Brain microvascular endothelial cell (primary cell): ENCODE data around the gene CBR3.
A peak's percentile ranks its signal among the peaks of the same experiment; 100 is the strongest.

Experiments used
- DNase-seq: peaks from one replicate; pipeline ENCODE4 v3.0.0-alpha.2; 2020
- H3K27ac ChIP-seq: fragments of 250-450 bp; sonication (Bioruptor Pico); 2 replicates; pipeline ENCODE4 v1.5.1; 2020; ENCODE audit warnings: mild to moderate bottlenecking, moderate library complexity
- H3K27me3 ChIP-seq: fragments of 250-450 bp; sonication (Bioruptor Pico); replicated peaks from 2 replicates; pipeline ENCODE4 v1.5.1; 2020; ENCODE audit warnings: mild to moderate bottlenecking
- H3K36me3 ChIP-seq: fragments of 250-450 bp; sonication (Bioruptor Pico); replicated peaks from 2 replicates; pipeline ENCODE4 v1.5.1; 2020; ENCODE audit warnings: mild to moderate bottlenecking
- H3K4me3 ChIP-seq: 2 replicates; pipeline ENCODE4 v1.5.1; 2011; ENCODE audit warnings: low read depth, mild to moderate bottlenecking, control low read depth, low read length, moderate library complexity
- in situ Hi-C: cut with HindIII; loops from 2 replicates; pipeline ENCODE4 v1.10.0; 2017; ENCODE audit warnings: low sequenced_read_pairs, low pct_ligation_motif_present
- TF ChIP-seq, protein P1 (sequence below): IDR thresholded peaks from 2 replicates; pipeline ENCODE4 v1.5.1; 2011; ENCODE audit warnings: low read depth, mild to moderate bottlenecking, moderate library complexity, low read length, control low read depth, inconsistent platforms; ENCODE audit errors: missing control alignments

The CBR3 gene

DNA sequence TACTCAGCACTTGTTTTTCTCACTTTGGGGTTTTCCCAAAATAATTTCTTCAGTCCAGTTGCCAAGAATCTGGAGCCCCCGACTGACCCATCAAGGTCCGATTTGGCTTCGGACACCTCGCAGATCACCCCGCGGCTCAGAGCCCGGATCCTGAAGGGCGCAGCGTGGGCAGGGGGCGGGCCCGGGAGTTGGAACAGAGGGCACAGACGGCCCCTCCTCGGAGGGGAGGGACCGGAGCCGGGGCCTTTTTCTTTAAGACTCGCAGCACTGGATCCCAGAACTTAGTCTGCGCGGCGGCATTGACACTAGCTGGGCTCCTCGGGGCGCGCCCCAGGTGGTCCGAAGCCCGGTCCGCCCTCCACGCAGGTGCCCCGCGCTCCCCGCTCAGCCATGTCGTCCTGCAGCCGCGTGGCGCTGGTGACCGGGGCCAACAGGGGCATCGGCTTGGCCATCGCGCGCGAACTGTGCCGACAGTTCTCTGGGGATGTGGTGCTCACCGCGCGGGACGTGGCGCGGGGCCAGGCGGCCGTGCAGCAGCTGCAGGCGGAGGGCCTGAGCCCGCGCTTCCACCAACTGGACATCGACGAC, at the start of gene CBR3:
Gene CBR3, plus strand, starts transcription at position 277 of the 588 bp plus-strand sequence. Its CDS starts 114 bp downstream, at position 391.
- H3K27ac ChIP-seq: peak within 1 kb of the TSS; percentile 69
- peak within 1 kb of the TSS; percentile 70 for H3K4me3 ChIP-seq
- in situ Hi-C loops: no loop called here
- no peaks in the 10 kb centered on the region for H3K36me3 ChIP-seq
- TF ChIP-seq, protein P1, sequence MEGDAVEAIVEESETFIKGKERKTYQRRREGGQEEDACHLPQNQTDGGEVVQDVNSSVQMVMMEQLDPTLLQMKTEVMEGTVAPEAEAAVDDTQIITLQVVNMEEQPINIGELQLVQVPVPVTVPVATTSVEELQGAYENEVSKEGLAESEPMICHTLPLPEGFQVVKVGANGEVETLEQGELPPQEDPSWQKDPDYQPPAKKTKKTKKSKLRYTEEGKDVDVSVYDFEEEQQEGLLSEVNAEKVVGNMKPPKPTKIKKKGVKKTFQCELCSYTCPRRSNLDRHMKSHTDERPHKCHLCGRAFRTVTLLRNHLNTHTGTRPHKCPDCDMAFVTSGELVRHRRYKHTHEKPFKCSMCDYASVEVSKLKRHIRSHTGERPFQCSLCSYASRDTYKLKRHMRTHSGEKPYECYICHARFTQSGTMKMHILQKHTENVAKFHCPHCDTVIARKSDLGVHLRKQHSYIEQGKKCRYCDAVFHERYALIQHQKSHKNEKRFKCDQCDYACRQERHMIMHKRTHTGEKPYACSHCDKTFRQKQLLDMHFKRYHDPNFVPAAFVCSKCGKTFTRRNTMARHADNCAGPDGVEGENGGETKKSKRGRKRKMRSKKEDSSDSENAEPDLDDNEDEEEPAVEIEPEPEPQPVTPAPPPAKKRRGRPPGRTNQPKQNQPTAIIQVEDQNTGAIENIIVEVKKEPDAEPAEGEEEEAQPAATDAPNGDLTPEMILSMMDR: no peak
- peak; percentile 33 for DNase-seq
- H3K27me3 ChIP-seq: no peaks in the 10 kb centered on the region

GRCh38 chr21:36087362-36088138, 47.3 kb upstream of the CBR3 start:
- Histone ChIP-seq H3K27me3 (no peaks in the 10 kb centered on the region), H3K36me3 (no peaks in the 10 kb centered on the region), H3K27ac (no peak overlapping the region), H3K4me3 (no peak overlapping the region)
- TF ChIP-seq, protein P1: peak; percentile 45
- in situ Hi-C loops: no loop called here
- no peak for DNase-seq

- in situ Hi-C loops: no loop called here
- TF ChIP-seq, protein P1: no peak
- no peak overlapping the region for H3K27ac ChIP-seq
- no peak overlapping the region for H3K4me3 ChIP-seq
- no peaks in the 10 kb centered on the region for H3K27me3 ChIP-seq
- no peak for DNase-seq
- no peaks in the 10 kb centered on the region for H3K36me3 ChIP-seq
These were observed 44.9 kb upstream of the CBR3 start for GRCh38 chr21:36089946-36090345.

DNA sequence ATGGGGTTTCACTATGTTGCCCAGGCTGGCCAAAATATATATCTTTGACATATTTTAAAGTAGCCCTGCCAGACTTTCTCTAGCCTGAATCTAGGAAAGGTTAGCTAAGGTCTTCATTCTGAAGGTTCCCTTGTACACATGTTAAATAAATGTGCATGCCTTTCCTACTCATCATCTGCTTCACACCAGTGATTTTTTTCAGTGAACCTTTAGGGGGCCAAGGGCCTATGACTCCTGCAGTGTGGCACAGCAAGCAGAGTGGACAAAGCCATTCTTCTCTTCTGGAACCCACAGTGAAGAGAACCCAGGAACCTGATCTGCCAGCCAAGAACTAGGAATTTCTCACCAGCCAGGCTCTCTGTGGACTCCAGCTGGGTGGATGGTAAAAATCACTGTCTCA, 42.2 kb upstream of the CBR3 start:
- in situ Hi-C loops: no loop called here
- DNase-seq: no peak
- no peaks in the 10 kb centered on the region for H3K27me3 ChIP-seq
- no peaks in the 10 kb centered on the region for H3K36me3 ChIP-seq
- TF ChIP-seq, protein P1: no peak
- no peak overlapping the region for H3K4me3 ChIP-seq
- no peak overlapping the region for H3K27ac ChIP-seq

- no peaks in the 10 kb centered on the region for H3K27me3 ChIP-seq
- in situ Hi-C loops: no loop called here
- TF ChIP-seq, protein P1: no peak
- H3K4me3 ChIP-seq: no peak overlapping the region
- no peaks in the 10 kb centered on the region for H3K36me3 ChIP-seq
- DNase-seq: no peak
- H3K27ac ChIP-seq: no peak overlapping the region
These were observed 41.4 kb upstream of the CBR3 start for GRCh38 chr21:36093512-36093911.
